Activated CD8-positive, alpha-beta T cell treated with anti-CD3 and anti-CD28 coated beads for 36 hours (primary cell): Measurements from ENCODE around the gene SLC30A3. TPM values are rescaled to one million over a fixed set of nuclear protein-coding genes. Genes with fewer than 3 reads are reported as not detected.
A peak's percentile ranks its signal among the peaks of the same experiment; 100 is the strongest.
"Not testable (repeated sequence)": the region's sequence is repeated elsewhere in the genome, so short reads cannot be mapped to it uniquely, and the experiment has no call there.

Experiments used
- ATAC-seq: fragments of 200-7000 bp; cut with Tn5 transposase; one replicate; pipeline ENCODE4 v1.10.0; 2021; ENCODE audit warnings: mild to moderate bottlenecking, moderate library complexity
- CTCF ChIA-PET: fragments of 350-600 bp; sonication (Branson Sonifier 250); formaldehyde crosslinking; loops from one replicate; lab custom pipeline; 2021; ENCODE audit warnings: antibody characterized with exemption; lab: Charles Lee
- POLR2A ChIA-PET: fragments of 350-600 bp; sonication (Branson Sonifier 250); formaldehyde crosslinking; loops from one replicate; lab custom pipeline; 2021; ENCODE audit warnings: antibody characterized with exemption; lab: Charles Lee
- DNase-seq: peaks from one replicate; pipeline ENCODE4 v3.0.0-alpha.2; 2020
- H3K27ac Mint-ChIP-seq: one replicate; pipeline ENCODE4 v1.8.0; 2021; ENCODE audit warnings: mild to moderate bottlenecking, mixed read lengths
- H3K27me3 Mint-ChIP-seq: one replicate; pipeline ENCODE4 v1.8.0; 2021; ENCODE audit warnings: mixed read lengths
- H3K36me3 Mint-ChIP-seq: one replicate; pipeline ENCODE4 v1.8.0; 2021; ENCODE audit warnings: low read depth, mixed read lengths
- H3K4me1 Mint-ChIP-seq: one replicate; pipeline ENCODE4 v1.8.0; 2021; ENCODE audit warnings: low read depth, mixed read lengths
- H3K4me3 Mint-ChIP-seq: one replicate; pipeline ENCODE4 v1.8.0; 2021; ENCODE audit warnings: mild to moderate bottlenecking, moderate library complexity, mixed read lengths
- H3K9me3 Mint-ChIP-seq: one replicate; pipeline ENCODE4 v1.8.0; 2021; ENCODE audit warnings: mixed read lengths
- intact Hi-C: fragments of 100-400 bp; cut with micrococcal nuclease; formaldehyde crosslinking; loops from one replicate; pipeline ENCODE4 v1.10.0; 2022
- total RNA-seq, 2 experiments: library from RNA; stranded (reverse); gene quantifications; one replicate each; pipeline ENCODE4 v1.2.3, GENCODE V29; 2021
- TF ChIP-seq, protein P1 (sequence below): fragments of 200-600 bp; IDR thresholded peaks from one replicate; pipeline ENCODE4 v1.8.0; 2022; ENCODE audit warnings: antibody characterized with exemption, mild to moderate bottlenecking

Gene SLC30A3
- total RNA-seq, 2 experiments from 2014 or later, result 0.32 to 0.43 TPM

DNA sequence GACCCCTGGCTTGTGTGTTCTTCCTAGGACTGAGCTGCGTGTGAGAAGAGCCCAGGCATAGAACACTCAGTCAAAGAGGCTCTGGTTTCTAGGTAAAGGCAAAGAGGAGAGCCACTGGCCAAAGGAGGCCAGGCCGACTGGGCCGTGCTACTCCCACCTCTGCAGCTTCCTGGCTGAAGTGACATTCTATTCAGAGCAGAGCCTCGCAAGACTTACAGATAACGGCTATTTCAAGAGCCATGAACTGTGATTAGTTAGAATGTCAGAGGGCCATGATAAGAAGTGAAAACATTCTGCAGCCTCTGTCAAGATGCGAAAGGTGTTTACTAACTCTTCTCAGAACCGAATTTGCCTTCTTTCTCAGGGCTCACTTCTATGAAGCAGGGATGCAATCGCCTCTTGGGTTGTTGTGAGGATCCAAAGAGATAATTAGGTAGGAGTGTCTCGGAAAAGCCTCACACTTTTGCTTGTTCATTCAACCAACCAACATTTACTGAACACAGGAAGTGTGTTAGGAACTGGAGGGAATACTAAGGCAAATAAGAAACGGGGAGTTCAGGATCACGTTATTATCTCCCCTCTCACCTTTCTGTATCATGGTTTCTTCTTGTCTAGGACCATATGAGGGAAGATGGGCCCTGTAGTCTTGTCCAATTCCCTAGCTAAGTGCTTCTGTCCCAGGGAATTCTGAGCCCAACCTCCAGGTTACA is 8.9 kb upstream of the SLC30A3 start:
- Mint-ChIP-seq H3K9me3 (no peaks in the 10 kb centered on the region), H3K36me3 (no peaks in the 10 kb centered on the region), H3K4me3 (no peak overlapping the region), H3K27ac (no peak overlapping the region), H3K4me1 (no peaks in the 10 kb centered on the region), H3K27me3 (peaks cover 4% of the 10 kb centered on the region)
- no peak for ATAC-seq
- ChIA-PET CTCF (interaction anchor here (0.6 to 4.4 kb wide), 6 partner anchors 8 to 31 kb away, joined by 3 to 30 read pairs (median 8); no protein-coding TSS in a partner anchor), POLR2A (interaction anchor here (1.4 kb wide), 1 partner anchor 24 kb away, joined by 3 read pairs; no protein-coding TSS in a partner anchor)
- TF ChIP-seq, protein P1, sequence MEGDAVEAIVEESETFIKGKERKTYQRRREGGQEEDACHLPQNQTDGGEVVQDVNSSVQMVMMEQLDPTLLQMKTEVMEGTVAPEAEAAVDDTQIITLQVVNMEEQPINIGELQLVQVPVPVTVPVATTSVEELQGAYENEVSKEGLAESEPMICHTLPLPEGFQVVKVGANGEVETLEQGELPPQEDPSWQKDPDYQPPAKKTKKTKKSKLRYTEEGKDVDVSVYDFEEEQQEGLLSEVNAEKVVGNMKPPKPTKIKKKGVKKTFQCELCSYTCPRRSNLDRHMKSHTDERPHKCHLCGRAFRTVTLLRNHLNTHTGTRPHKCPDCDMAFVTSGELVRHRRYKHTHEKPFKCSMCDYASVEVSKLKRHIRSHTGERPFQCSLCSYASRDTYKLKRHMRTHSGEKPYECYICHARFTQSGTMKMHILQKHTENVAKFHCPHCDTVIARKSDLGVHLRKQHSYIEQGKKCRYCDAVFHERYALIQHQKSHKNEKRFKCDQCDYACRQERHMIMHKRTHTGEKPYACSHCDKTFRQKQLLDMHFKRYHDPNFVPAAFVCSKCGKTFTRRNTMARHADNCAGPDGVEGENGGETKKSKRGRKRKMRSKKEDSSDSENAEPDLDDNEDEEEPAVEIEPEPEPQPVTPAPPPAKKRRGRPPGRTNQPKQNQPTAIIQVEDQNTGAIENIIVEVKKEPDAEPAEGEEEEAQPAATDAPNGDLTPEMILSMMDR, result no peak
- intact Hi-C loops, result no loop called here
- DNase-seq, result no peak

DNA sequence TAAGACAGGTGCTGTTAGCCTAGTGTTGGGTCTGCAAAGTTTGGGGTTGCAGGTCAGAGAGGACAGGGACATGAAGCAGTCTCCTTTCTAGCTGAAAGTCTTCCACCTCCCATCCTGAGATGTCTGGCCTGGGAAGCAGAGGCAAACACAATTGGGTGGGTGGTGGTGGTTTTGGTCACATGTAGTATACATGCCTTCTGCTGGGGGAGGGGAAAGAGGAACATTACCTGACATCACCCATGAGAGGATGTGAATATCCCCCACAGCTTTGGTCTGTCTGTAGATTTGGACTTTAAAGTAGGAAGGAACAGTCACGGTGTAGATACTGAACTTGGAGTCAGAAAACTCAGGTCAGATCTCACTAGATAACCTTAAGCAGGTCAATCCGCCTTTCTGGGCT is 7.8 kb upstream of the SLC30A3 start:
- TF ChIP-seq, protein P1, result no peak
- Mint-ChIP-seq H3K4me1 (no peaks in the 10 kb centered on the region), H3K4me3 (no peak overlapping the region), H3K27ac (no peak overlapping the region), H3K36me3 (no peaks in the 10 kb centered on the region), H3K27me3 (peaks cover 4% of the 10 kb centered on the region), H3K9me3 (no peaks in the 10 kb centered on the region)
- CTCF ChIA-PET, result interaction anchor here (0.6 to 4.4 kb wide), 4 partner anchors 10 to 32 kb away, joined by 3 to 30 read pairs (median 6); no protein-coding TSS in a partner anchor
- ATAC-seq (peak; percentile 49), DNase-seq (peak; percentile 13)
- POLR2A ChIA-PET, result interaction anchor here (1.4 kb wide), 1 partner anchor 23 kb away, joined by 3 read pairs; no protein-coding TSS in a partner anchor
- intact Hi-C loops, result no loop called here

DNA sequence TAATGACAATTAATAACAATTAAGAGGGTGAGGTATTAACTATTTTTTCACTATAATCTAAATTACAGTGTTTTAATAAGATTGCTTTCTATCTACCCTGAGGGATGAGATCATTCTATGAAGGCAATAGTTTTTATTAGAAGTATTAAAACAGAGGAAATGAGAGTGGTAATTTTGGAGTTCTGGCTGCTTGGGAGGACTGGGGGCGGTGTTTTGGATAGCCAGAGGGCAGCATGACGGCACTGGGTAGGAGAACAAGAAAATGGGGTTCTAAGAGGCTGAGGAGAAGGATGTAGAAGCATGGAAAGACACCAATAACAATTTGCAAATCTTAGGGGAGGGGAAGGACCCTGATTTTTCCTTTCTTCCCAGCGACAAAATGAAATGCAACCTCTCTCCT is 7.3 kb upstream of the SLC30A3 start:
- Mint-ChIP-seq H3K9me3 (no peaks in the 10 kb centered on the region), H3K27ac (no peak overlapping the region), H3K27me3 (peaks cover 4% of the 10 kb centered on the region), H3K36me3 (no peaks in the 10 kb centered on the region), H3K4me3 (no peak overlapping the region), H3K4me1 (peaks cover 5% of the 10 kb centered on the region)
- DNase-seq (no peak), ATAC-seq (no peak)
- intact Hi-C loops, result no loop called here
- TF ChIP-seq, protein P1, result no peak
- POLR2A ChIA-PET, result interaction anchor here (1.4 kb wide), 1 partner anchor 22 kb away, joined by 3 read pairs; no protein-coding TSS in a partner anchor
- CTCF ChIA-PET, result interaction anchor here (1.6 to 4.4 kb wide), 2 partner anchors 10 to 33 kb away, joined by 7 to 30 read pairs; no protein-coding TSS in a partner anchor

DNA sequence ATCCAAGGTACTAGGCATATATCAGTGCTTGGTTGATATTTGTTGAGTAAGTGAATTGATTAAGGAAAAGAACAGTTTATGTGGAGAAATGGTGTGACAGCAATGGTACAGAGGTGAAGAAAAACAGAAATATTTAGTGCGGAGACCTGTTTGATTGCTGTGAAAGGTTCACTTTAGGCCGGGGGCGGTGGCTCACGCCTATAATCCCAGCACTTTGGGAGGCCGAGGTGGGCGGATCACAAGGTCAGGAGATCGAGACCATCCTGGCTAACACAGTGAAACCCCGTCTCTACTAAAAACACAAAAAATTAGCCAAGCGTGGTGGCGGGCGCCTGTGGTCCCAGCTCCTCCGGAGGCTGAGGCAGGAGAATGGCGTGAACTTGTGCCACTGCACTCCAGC is 5.4 kb upstream of the SLC30A3 start:
- H3K36me3 Mint-ChIP-seq, result not testable (repeated sequence)

DNA sequence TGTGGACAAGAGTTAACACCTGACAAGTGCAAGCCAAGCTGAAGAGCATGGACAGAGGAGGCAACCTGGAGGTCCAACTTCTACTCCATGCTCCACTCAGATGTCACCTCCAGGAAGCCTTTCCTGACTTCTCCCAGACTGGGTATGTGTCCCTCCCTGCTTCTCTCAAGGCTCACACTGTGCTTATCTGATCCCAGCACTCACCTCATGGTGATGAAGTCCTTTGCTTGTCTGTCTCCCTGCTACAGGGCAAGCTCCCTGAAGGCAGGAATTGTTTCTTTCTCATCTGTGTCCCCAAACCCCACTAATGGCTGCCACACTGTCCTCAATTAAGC is 2.7 kb upstream of the SLC30A3 start:
- POLR2A ChIA-PET, result interaction anchor here (0.8 to 1.6 kb wide), 5 partner anchors 14 to 104 kb away, joined by 3 to 7 read pairs (median 3); partner anchors contain the start of genes EIF2B4 and SNX17
- CTCF ChIA-PET, result interaction anchor here (0.7 to 5.5 kb wide), 13 partner anchors 8 to 418 kb away, joined by 3 to 76 read pairs (median 5); partner anchors contain the start of genes ABHD1 and TRIM54
- no peaks in the 10 kb centered on the region for H3K36me3 Mint-ChIP-seq
- H3K9me3 Mint-ChIP-seq, result no peaks in the 10 kb centered on the region
- peak overlapping the region; percentile 28 for H3K4me3 Mint-ChIP-seq
- no peak overlapping the region for H3K27ac Mint-ChIP-seq
- TF ChIP-seq, protein P1, result no peak
- peaks cover 24% of the 10 kb centered on the region for H3K4me1 Mint-ChIP-seq
- ATAC-seq (no peak), DNase-seq (no peak)
- H3K27me3 Mint-ChIP-seq, result peaks cover 35% of the 10 kb centered on the region
- intact Hi-C loops, result no loop called here

More for the DNA sequence above, 5.4 kb upstream of the SLC30A3 start:
- DNase-seq, POLR2A ChIA-PET, intact Hi-C loops, H3K9me3 Mint-ChIP-seq, ATAC-seq, H3K27ac Mint-ChIP-seq, H3K4me3 Mint-ChIP-seq: not testable (repeated sequence)
- peaks cover 18% of the 10 kb centered on the region for H3K4me1 Mint-ChIP-seq
- H3K27me3 Mint-ChIP-seq, result peaks cover 17% of the 10 kb centered on the region
- CTCF ChIA-PET, result interaction anchor here (5.5 kb wide), 1 partner anchor 12 kb away, joined by 76 read pairs; the partner anchor contains the start of gene TRIM54
